Gastroesophageal sphincter (tissue), 3 donors: Measurements from ENCODE around the gene TMEFF2.

Source experiments
- POLR2A ChIP-seq, 2 donors: fragments of 450-650 bp; IDR thresholded peaks; one replicate each; pipeline ENCODE4 v1.6.1; 2017; ENCODE audit warnings: antibody characterized with exemption in 2 of 2, mild to moderate bottlenecking in 2 of 2, moderate library complexity in 1 of 2
- TF ChIP-seq, protein P1 (sequence below), 4 experiments: fragments of 200-600 bp in 2 of 4; fragments of 450-650 bp in 2 of 4; sonication (generic) in 1 of 4; IDR thresholded peaks; one replicate each; pipeline ENCODE4 v1.5.1; 2017 to 2019; ENCODE audit warnings: antibody characterized with exemption in 4 of 4, mild to moderate bottlenecking in 2 of 4, moderate library complexity in 2 of 4

- no peak for TF ChIP-seq POLR2A (IDR thresholded peaks at IDR 0.05)
- TF ChIP-seq, protein P1, sequence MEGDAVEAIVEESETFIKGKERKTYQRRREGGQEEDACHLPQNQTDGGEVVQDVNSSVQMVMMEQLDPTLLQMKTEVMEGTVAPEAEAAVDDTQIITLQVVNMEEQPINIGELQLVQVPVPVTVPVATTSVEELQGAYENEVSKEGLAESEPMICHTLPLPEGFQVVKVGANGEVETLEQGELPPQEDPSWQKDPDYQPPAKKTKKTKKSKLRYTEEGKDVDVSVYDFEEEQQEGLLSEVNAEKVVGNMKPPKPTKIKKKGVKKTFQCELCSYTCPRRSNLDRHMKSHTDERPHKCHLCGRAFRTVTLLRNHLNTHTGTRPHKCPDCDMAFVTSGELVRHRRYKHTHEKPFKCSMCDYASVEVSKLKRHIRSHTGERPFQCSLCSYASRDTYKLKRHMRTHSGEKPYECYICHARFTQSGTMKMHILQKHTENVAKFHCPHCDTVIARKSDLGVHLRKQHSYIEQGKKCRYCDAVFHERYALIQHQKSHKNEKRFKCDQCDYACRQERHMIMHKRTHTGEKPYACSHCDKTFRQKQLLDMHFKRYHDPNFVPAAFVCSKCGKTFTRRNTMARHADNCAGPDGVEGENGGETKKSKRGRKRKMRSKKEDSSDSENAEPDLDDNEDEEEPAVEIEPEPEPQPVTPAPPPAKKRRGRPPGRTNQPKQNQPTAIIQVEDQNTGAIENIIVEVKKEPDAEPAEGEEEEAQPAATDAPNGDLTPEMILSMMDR (IDR thresholded peaks at IDR 0.05), result no peak
These were observed 209.0 kb downstream of the TMEFF2 start for GRCh38 chr2:191985740-191986139.
